Measurements from ENCODE around the gene TYW1B.
"Not testable (repeated sequence)": the region's sequence is repeated elsewhere in the genome, so short reads cannot be mapped to it uniquely, and the experiment has no call there.

TYW1B gene

GRCh38 chr7:72625721-72626423 lies 202.1 kb downstream of the TYW1B start:
- DNase-seq (ENCODE audit: low spot score); in situ Hi-C loops (cut with MboI; ENCODE audit: low pct_unique_long_range_greater_than_20kb, low sequenced_read_pairs, unreplicated experiment): not testable (repeated sequence)

DNA sequence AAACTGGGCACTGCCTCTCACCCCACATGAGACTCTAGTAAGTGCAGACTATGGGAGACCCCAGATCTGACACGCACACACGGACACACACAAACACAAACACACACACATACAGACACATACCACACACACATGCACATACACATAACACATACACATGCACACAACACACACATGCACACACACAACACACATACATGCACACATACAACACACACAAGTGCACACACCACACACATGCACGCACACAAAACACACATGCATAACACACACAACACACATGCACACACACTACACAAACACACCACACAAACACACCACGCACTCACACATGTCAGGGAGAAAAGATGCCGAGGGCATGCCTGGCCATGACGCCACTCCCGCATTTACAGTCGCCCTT lies 205.5 kb downstream of the TYW1B start:
- in situ Hi-C loops (cut with MboI; ENCODE audit: low pct_unique_long_range_greater_than_20kb, low sequenced_read_pairs, unreplicated experiment) = no loop called here
- DNase-seq (ENCODE audit: low spot score) = no peak
- no peak for TF ChIP-seq CTCF (IDR thresholded peaks at IDR 0.05; ENCODE audit: extremely low read depth, insufficient read depth, missing control alignments)

- in situ Hi-C loops (cut with MboI; ENCODE audit: low pct_unique_long_range_greater_than_20kb, low sequenced_read_pairs, unreplicated experiment); DNase-seq (ENCODE audit: low spot score): not testable (repeated sequence)
These were observed 206.2 kb downstream of the TYW1B start for GRCh38 chr7:72621761-72622187.

DNA sequence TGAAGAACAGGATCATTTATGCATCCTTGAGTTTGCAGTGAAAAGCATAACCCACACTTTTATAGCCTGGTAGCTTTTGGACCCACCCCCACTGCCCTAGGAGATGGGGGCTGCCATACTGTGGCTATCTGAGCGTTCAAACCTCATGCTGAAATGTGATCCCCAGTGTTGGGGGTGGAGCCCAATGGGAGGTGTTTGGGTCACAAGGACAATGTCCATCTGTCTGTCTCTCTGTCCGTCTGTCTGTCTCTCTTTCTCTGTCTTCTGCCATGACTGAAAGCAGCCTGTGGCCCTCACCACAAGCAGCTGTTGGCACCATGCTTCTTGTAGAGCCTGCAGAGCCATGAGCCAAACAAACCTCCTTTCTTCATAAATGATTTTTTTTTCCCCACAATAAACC lies 207.1 kb downstream of the TYW1B start:
- DNase-seq (ENCODE audit: low spot score); in situ Hi-C loops (cut with MboI; ENCODE audit: low pct_unique_long_range_greater_than_20kb, low sequenced_read_pairs, unreplicated experiment): not testable (repeated sequence)

DNA sequence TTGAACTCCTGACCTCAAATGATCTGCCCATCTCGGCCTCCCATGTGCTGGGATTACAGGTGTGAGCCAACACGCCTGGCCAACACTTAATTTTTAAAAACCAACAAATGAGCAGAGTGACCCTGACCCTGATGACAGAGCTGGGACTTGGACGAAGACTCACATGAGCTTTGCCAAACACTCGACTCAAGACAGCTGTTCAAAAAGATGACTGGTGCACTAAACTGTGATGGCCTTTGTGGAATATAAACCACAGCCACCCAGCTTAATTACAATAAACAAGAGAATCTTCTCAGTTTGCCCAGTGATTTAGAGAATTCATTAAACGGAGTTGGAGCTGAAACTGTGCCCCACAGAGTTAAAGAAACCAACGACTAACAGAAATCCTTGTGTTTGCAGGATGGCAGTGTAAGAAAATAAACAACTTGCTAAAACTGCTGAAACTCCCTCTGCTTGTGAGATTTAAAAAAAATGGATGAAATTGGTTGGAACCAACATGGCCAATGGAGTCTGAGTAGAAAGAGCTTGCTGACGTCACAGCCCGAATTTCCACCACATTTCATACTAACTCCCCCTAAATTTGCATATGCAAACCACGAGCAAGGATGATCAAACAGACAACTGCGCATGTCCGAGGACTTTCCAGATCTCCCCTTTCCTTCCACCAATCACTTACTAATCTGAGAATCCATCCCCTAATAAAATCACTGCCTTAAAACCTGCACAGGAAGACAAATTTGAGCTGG lies 209.4 kb downstream of the TYW1B start:
- DNase-seq (ENCODE audit: low spot score); in situ Hi-C loops (cut with MboI; ENCODE audit: low pct_unique_long_range_greater_than_20kb, low sequenced_read_pairs, unreplicated experiment): not testable (repeated sequence)

DNA sequence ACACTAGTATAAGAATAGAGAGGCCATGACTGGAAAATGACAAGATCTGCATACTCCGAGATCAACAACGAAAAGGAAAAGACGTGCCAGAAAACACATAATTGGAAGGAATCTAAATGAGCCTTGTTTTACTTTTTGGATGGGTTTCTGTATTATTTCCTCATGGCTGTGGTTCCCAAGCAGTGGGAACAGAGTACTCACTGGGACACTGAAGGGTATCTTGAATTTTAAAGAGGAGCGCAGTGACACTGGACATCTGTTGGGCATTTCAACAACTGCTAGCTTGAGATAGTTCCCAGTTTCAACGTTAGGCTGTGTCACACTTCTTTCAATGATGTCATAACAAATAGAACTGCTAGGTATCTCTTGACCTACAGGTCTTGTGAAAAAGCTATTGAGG lies 218.2 kb downstream of the TYW1B start:
- DNase-seq (ENCODE audit: low spot score); in situ Hi-C loops (cut with MboI; ENCODE audit: low pct_unique_long_range_greater_than_20kb, low sequenced_read_pairs, unreplicated experiment): not testable (repeated sequence)

GRCh38 chr7:72607988-72608387 lies 220.0 kb downstream of the TYW1B start:
- DNase-seq (ENCODE audit: low spot score); in situ Hi-C loops (cut with MboI; ENCODE audit: low pct_unique_long_range_greater_than_20kb, low sequenced_read_pairs, unreplicated experiment): not testable (repeated sequence)

DNA sequence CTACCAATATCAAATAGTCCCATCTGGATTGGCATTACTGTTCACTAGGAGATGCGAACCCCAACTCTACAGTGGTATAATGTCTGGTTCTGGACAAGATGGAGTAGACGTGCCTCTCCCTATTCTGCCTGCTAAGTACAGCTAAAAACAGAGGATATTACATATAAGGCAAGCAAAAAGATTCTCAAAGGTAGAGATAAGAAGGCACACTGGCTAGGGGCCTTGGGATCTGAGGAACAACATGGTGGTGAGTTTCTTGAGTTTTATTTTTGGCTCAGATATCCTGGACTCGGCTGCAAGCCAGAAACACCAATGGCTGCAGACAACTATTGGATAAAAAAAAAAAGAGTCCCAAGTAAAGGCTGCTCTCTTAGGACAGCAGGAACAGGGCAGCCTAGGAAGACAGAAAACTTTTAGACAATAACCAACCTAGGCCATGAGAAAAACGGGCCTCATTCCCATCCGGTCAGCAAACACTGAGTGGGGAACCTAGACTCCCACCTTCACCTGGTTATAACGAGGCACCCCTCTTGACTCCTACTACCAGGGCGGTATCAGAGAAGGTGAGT lies 222.1 kb downstream of the TYW1B start:
- DNase-seq (ENCODE audit: low spot score); in situ Hi-C loops (cut with MboI; ENCODE audit: low pct_unique_long_range_greater_than_20kb, low sequenced_read_pairs, unreplicated experiment): not testable (repeated sequence)

GRCh38 chr7:72604771-72605611 lies 223.0 kb downstream of the TYW1B start:
- in situ Hi-C loops (cut with MboI; ENCODE audit: low pct_unique_long_range_greater_than_20kb, low sequenced_read_pairs, unreplicated experiment); DNase-seq (ENCODE audit: low spot score): not testable (repeated sequence)

- DNase-seq (ENCODE audit: low spot score); in situ Hi-C loops (cut with MboI; ENCODE audit: low pct_unique_long_range_greater_than_20kb, low sequenced_read_pairs, unreplicated experiment): not testable (repeated sequence)
These were observed 224.5 kb downstream of the TYW1B start for GRCh38 chr7:72603476-72603875.

DNA sequence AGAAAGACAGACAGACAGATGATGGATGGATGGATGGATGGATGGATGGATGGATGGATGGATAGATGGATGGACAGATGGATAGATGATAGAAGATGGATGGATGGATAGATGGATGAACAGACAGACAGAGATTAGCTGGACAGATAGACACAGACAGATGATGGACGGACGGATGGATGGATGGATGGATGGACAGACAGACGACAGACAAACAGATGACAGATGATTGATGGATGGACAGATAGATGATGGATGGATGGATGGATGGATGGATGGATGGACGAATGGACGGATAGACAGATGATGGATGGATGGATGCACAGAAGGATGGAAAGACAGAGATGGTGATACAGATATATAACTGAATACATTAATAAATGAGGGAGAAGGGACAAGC lies 224.9 kb downstream of the TYW1B start:
- TF ChIP-seq CTCF (IDR thresholded peaks at IDR 0.05; ENCODE audit: extremely low read depth, insufficient read depth, missing control alignments) = no peak
- DNase-seq (ENCODE audit: low spot score) = no peak
- in situ Hi-C loops (cut with MboI; ENCODE audit: low pct_unique_long_range_greater_than_20kb, low sequenced_read_pairs, unreplicated experiment) = no loop called here

DNA sequence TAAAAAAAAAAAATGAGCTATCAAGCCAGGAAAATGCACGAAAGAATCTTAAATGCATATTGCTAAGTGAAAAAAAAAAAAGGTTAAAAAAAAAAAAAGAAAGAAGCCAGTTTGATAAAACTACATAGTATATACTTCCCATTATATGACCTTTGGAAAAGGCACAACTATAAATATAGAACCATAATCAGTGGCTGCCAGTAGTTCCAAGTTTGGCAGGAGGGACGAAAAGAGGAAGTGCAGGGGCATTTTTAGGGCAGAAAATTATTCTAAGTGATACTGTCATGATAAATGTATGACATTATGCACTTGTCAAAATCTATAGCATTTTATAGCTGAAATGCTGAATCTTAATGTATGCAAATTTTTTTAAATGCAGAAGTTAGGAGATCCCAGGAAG lies 226.3 kb downstream of the TYW1B start:
- in situ Hi-C loops (cut with MboI; ENCODE audit: low pct_unique_long_range_greater_than_20kb, low sequenced_read_pairs, unreplicated experiment); DNase-seq (ENCODE audit: low spot score): not testable (repeated sequence)

DNA sequence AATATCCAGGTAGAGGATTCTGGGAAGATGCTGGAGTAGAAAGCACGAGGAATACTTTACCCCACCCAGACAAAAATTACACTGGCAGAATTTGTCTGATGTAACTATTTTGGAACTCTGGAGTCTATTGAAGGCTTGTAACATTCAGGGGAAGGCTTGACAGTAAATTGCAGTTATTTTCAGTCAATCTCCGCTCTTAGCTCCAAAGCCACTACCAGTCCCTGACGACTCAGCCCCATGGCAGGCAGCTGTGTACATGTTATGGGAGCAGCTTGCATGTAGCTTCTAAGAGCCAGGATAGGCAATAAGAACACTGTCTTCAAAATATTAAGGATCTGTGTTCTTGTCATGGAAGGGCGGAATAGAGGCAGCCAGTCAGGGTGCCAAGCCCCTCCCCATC lies 238.0 kb downstream of the TYW1B start:
- in situ Hi-C loops (cut with MboI; ENCODE audit: low pct_unique_long_range_greater_than_20kb, low sequenced_read_pairs, unreplicated experiment); DNase-seq (ENCODE audit: low spot score): not testable (repeated sequence)

DNA sequence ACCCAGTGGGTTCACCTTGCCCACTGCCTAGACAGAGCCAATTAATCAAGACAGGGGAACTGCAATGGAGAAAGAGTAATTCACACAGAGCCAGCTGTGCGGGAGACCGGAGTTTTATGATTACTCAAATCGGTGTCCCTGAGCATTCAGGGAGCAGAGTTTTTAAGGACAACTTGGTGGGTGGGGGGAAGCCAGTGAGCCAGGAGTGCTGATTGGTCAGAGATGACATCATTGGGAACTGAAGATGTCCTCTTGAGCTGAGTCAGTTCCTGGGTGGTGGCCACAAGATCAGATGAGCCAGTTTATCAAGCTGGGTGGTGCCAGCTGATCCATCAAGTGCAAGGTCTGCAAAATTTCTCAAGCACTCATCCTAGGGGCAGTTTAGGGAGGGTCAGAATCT lies 240.7 kb downstream of the TYW1B start:
- DNase-seq (ENCODE audit: low spot score); in situ Hi-C loops (cut with MboI; ENCODE audit: low pct_unique_long_range_greater_than_20kb, low sequenced_read_pairs, unreplicated experiment): not testable (repeated sequence)

- in situ Hi-C loops (cut with MboI; ENCODE audit: low pct_unique_long_range_greater_than_20kb, low sequenced_read_pairs, unreplicated experiment); DNase-seq (ENCODE audit: low spot score): not testable (repeated sequence)
These were observed 243.4 kb downstream of the TYW1B start for GRCh38 chr7:72584576-72584975.

Measured in GM13977 (cell line).